Measurements from ENCODE around the gene SLC16A3.
A peak's percentile ranks its signal among the peaks of the same experiment; 100 is the strongest.

SLC16A3 gene

DNA sequence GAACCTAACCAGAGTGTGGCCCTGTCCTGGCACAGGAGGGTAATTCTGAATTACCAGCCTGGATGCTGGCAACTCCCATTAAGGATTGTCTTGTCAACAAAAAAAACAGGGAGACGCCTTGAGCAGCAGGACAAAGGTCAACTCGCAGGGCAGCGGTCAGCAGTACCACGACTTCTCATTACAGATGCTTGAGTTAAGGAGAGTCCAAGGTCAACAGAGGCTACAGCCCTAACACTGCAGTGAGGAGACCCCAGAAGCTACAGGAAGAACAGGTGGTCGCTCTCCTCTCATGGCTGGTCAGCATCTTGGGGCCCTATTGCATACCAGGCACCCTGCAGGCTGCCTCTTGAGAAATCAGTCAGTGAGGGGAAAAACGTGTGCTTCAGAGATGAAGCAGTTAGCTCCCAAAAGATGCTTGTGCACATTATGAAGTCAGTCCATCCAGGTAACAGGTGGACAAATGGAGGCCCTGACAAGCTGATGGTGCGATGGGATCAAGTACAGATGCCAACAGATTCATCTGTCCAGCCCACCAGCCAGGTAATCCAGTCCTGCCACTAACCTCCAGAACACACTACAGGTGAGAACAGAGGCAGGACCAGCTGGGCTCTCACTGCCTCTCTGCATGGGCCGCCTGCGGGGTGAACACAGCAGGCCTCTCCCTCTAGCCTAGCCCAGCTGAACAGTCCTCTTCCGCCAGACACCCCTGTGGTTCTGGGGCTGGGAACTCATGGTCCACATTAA is 40.5 kb downstream of the SLC16A3 start:
- DNase-seq (ENCODE audit: low read depth), result no peak

DNA sequence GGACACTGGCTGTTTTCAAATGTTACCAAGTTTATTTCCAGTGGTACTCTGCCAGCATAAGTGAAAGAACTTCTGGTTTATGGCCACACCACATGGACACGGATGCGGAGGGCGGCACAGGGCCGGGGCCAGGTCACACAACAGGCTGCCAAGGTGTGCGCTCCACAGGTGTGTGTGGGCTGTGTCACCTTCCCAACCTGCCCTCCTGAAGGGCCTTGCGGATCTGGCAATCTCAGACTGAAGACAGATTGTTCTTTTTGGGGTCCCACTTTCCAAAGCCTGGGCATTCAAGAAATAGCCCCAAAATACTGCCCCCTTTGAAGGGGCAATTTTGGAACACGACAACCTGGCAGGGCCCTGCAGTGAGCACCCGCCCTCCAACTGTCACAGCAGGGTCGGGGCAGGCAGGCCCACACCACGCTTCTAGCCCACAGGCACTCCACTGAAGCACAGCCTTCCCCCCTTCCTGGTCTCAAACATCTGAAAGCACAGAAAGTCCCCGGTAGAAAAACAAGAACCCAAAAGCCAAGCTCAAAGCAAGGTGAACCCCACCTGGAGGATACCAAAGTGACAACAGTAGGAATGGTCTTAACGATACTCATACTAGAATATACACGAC is 41.1 kb downstream of the SLC16A3 start:
- no peak for DNase-seq (ENCODE audit: low read depth)

DNA sequence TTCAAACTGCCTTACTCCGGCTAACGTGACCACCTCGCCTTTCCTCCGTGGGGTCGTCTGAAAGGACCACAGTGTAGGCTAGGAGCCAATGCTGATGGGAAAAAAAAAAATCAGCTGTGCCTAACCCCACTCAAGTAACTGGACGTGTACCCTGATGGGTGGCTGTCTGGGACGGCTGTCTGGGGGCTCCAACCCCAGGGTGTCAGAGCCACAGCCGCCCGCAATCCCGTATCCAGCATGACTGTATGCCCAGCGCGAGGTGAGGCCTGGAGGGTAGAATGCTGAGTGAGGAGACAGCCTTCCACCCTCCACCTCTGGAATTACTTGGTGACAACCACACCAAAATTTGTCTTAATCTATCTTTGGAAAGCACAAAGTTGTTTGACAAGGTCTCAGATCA is 41.8 kb downstream of the SLC16A3 start:
- DNase-seq (ENCODE audit: low read depth), result no peak

DNA sequence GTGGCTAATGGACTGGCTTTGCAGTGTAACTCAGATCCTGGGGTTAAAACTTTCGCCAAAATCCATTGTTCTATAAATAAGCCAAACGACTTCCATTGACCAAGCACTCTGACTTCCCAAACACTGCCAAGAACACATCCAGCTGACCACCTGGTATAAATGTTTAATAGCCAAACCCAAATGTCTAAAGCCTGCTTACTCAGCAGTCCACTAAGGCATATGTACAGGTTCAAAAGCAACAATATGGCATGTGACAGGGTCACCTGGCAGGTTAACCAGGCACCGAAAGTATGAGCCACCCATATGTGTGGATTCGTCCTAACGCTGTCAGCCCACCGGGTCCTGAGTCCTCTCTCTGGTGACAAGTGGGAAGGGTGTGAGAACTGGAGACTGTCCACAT is 42.6 kb downstream of the SLC16A3 start:
- DNase-seq (ENCODE audit: low read depth), result no peak

DNA sequence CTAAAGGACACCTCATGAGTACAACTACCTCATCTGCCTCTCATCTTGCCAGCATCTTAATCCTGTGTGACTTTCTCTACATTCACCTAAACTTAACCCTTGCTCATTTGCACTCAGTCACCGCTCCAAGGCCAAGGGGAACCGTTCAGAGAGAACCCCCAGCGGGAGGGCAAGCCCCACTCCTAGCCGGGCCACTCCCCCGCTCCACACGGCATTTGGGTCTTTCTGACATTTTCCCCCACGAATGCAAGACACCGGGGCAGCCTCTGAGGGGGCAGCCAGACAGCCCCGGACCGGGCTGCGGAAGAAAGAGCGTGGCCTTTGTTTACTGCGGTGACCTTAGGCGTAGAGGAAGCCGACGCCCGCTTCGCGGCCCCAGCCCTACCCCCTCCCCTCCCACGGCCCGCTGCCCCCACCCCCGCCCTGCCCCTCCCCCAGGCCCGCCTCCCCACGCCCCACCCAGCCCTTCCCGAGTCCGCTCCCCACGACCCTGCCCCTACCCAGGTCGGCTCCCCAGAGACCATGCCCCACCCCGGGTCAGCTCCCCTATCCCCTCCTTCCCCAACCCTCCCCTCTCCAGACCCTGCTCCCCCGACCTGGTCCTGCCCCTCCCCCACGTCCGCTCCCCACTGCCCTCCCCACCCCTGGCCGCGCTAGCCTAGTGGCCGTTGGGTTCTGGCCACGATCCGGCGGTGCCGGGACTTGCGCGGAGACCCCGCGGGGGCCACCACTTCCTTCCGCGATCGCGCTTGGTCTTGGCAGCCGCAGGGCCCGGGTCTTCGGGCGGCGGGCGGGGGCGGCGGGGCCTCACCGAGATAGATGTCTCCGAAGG is 43.9 kb downstream of the SLC16A3 start:
- DNase-seq (ENCODE audit: low read depth), result peak; percentile 31

DNA sequence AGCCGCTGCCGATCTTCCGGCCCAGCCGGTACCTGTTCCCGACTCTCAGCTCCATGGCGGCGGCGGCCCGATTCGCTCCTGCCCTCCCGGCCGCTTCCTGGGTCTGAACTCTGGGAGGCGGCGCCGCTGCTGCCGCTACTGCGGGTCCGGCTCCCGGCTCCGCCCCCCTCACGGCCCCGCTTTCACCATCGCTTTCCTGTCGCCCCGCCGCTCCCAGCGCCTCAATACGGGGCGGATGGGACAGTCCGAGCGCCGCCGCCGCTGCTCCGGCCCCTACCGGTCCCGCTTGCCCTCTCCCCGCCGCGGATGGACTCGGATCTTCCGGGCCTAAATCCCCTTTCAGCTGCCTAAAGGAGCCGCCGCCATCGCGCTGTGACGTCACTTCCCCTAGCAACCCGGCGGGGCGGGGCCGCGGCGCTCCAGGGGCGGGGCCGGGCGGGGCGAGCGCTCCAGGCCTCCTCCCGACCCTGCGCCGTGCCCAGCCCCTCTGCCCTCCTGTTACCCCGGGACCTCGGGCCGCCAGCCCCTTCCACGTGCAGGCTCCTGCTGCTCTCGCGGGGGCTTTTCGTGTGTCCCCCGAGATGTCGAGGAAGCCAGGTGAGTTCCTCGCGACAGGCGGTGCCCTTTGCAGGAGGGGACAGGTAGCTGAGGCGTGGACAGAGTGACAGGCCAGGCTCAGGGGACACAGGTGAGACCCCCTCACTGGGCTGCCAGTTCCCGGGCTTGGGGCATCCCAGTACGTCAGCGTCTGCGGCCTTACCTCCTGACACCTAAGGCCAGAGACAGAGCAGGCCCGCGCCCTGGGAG is 44.7 kb downstream of the SLC16A3 start, which contains the start of gene CSNK1D:
Gene CSNK1D (minus strand): TSS at position 374 of the 807 bp plus-strand sequence. CDS start 319 bp downstream, at position 55.
- DNase-seq (ENCODE audit: low read depth), result peak; percentile 91

DNA sequence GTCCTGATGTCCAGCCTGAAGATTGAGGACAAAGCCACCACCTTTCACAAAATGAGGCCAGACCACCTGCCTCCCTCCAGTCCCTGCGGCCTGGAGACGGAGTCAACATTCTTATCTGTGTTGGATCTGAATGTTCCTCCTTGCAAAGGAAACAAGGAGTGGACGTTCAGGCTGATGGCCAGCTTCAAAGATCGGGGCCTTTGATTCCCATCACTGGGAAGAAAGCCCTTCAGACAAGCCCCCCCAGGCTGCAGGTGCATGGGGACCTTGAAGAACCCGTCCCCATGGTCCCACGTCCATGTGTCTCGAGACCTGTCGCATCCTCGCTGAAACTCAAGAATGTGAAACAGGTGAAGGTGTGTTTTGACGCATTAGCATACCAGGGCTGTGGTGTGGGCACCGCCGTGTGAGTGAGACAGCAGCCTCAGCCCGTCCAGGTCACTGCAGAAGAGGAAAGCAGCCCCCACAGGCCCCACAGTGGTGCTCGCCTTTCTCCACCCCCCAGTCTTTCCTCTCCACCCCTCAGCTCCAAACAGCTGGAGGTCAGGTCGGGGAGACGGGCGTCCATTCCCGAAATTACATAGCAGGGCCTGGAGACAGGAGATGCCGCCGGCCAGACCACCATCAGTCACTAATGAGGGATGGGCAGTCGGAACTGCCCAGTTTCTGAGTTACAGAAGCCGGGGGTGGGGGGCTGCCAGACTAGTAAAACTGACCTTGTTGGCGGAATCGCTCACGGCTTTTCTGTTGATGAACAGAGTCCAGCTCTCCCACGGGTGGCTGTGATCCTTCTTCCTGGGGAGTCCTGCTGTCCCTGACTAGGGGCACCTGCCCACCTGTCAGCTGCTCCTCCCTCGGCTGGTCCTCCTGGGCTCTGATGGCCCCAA is 45.5 kb downstream of the SLC16A3 start:
- no peak for DNase-seq (ENCODE audit: low read depth)

DNA sequence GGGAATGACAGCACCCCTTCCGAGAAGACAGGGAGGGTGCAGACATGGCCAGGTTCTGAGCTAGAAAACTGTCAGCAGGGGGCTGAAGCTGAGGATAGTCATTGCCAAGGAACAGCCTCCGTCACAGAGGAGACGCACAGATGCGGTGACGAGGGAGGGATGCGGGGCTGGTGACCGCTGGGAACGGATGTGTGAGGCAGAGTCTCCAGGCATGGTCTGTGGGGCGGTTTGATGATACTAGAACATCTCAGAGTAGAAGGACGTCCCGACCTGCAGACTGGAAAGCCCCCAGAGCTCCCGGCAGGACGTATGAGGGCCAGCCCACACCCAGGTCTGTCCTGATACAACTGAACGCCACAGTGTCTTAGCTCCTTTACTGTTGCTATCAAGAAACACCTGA is 46.5 kb downstream of the SLC16A3 start:
- no peak for DNase-seq (ENCODE audit: low read depth)

DNA sequence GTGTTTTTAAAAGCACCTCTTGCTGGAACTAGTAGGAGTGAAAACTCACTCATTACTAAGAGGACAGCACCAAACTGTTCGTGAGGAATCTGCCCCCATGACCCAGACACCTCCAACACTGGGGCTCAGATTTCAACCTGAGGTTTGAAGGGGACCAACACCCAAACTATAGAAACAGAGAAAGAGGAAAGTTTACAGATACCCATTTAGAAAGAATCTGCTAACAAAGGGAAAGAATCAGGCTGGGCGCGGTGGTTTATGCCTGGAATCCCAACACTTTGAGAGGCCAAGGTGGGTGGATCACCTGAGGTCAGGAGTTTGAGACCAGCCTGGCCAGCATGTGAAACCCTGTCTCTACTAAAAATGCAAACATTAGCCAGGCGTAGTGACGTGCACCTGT is 48.1 kb downstream of the SLC16A3 start:
- no peak for DNase-seq (ENCODE audit: low read depth)

DNA sequence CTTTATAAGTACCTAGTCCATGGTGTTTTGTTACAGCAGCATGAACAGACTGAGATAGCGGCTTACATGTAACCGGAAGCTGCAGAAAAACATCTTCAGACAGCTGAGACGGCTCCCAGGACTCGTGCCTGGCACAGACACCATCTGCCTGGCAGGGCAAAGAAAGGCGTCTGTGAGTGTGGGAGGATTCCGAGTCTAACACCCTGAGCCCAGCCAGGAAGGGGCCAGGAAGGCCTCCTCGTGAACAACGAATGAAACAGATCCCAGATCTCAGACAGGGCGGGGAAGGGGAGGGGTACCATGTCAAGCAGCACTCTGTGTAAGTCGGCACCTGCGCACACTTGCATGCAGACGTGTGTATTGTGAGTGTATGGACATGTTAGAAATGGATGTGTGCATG is 49.0 kb downstream of the SLC16A3 start:
- DNase-seq (ENCODE audit: low read depth), result no peak

DNA sequence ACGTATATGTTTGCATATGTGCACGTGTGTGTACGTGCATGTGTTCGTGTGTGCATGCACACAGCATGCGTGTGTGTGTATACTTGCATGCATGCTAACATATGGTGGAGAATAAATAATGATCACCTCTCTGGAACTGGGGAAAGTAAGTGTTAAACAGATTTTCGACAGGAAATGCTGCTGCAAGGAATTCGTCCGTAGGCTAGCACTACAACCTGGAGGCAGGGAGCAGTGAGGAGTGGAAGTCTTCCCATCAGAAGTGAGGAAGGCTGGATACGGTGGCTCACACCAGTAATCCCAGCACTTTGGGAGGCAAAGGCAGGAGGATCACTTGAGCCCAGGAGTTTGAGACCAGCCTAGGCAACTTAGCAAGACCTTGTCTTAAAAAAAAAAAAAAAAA is 49.5 kb downstream of the SLC16A3 start:
- no peak for DNase-seq (ENCODE audit: low read depth)

DNA sequence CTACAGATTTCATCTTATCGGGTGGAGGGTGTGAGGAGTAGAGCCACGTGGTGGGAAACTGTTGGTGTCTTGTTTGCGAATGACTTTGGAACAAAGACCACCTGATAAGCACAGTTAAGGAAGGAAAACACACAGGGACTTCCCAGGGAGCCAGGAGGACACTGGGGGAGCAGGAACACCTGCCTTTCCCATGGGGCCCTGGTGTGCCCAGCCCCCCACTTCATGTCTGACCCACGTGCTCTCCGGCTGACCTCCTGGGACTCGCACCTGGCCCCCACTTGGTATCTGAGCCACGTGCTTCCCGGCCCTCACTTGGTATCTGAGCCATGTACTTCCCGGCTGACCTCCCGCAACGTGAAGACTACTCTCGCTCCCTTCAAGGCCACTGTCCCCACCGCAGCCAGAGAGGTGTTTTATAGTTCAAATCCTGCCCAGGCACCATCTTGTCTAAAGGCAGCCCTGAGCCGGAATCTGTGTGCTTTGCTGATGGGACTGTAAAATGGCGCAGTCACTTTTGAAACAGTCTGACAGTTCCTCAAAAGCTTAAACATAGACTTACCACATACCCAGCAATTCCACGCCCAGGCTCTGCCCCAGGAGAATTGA is 50.0 kb downstream of the SLC16A3 start:
- no peak for DNase-seq (ENCODE audit: low read depth)

DNA sequence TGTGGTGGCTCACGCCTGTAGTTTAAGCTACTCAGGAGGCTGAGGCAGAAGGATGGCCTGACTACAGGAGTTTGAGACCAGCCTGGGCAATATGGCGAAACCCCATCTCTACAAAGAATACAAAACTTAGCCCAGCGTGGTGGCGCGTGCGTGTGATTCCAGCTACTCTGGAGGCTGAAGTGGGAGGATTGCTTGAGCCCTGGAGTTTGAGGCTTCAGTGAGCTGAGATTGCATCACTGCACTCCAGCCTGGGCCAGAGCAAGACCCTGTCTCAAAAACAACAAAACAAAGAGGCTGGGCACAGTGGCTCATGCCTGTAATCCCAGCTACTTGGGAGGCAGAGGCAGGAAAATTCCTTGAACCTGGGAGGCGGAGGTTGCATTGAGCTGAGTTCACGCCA is 51.7 kb downstream of the SLC16A3 start:
- DNase-seq (ENCODE audit: low read depth), result no peak

DNA sequence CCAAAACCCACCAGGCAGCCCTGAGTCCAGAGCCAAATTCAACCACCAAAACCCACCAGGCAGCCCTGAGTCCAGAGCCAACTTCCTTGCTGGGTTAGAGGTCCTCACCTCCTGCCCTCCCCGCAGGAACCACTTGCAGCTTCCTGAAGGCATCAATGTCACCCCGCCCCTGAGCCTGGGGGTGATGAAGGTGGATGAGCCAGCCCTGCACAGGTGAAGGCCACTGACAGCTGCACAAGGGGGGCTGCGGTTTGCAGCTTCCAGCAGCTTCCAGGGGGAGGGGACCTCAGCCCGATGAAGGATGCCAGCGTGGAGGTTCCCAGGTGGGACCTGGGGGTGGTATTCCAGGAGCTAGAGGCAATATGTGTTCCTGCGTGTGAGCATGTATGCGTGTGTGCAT is 52.2 kb downstream of the SLC16A3 start:
- DNase-seq (ENCODE audit: low read depth), result no peak

DNA sequence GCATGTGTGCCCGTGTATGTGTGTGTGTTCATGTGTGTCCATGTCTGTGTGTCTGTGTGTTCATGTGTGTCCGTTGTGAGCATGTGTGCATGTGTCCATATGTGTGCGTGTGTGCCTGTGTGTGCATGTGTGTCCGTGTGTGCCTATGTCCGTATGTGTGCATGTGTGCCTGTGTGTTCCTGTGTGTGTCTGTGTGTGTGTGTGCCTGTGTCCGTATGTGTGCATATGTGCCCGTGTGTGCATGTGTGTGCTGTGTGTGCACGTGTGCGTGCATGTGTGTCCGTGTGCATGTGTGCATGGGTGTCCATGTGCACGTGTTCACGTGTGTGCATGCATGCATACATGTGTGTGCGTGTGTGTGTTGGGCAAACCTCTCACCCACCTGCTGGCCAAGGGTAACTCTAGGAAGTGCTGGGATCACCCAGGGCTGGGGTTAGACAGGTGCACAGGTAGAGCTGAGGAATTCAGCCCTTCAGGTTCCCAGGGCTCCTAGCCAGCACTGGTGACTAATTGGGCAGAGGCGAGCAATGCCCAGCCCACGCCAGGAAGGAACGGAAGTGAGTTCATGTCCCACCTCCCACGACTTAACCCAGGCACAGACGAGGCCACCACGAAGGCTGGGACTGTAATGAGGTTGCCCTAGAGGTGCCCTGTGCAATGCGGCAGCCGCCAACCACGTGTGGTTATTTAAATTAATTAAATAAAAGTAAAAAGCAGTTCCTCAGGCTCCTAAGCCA is 52.8 kb downstream of the SLC16A3 start:
- peak; percentile 43 for DNase-seq (ENCODE audit: low read depth)

DNA sequence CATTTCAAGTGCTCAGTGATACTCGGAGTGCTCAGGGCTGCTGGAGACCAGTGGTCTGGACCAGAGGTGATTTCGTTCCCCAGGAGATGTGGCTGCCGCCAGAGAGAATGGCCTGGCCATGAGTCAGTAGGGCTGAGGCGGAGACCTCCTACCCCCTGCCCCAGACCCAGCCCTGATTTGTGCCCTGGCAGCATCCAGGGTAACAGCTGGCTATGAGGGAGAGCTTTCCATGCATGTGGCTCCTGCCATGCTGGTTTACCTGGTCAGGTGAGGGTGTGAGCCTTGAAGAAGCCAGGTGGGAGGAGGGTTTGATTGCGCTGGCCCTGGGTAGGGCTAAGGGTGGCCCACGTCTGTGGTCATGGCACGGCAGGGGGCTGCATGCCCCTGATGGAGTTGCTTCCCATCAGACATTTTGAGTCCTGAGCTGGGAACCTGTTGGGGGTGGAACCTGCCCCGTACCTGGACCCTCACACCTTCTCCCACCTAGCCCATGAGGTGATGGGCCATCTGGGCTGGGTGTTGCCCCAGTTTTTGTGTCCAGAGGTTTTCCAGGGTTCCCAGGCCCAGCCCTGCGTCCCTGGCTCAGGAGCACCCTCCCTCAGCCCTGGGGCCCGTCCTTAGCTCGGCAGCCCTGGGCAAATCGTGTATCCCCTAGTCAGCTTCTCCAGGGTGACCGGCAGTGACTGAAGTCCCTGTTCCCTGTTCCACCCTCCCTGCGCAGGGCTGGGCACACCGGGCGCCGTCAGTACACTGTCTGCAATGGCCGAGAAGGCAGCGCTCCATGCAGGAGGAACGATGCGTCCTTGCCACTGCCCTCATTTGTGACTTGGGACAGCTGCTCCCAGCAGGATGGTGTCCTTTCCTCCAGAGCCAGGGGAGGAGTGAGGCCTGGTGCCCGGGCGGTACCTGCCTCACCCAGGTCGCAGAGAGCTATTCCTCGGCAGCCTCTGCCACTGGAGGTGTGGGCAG is 53.7 kb downstream of the SLC16A3 start:
- DNase-seq (ENCODE audit: low read depth), result no peak

DNA sequence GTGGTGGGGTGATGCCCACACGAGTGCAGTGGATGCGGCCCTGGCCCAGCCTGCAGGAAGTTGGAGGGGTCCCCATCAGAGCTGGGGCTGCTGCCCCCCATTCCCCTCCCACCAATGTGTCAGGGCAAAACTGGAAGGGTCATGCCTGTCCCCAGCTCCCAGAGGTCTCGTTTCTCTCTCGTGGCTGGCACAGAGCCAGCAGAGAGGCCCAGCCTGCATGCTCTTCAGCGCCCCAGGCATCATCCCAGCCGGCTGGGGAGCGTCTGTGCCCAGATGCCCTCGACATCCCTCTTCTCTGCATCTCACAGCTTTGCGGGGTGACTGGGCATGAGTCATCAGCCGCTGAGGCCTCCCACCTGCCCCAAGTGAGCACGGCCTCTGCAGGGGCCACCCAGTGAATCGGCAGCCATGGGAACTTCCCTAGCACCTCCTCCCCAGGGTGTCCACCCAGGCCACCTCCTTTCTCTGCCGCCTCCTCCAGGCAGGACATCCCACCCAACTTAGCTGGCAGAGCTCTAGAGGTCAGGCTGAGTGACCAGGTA is 54.4 kb downstream of the SLC16A3 start:
- peak; percentile 43 for DNase-seq (ENCODE audit: low read depth)

DNA sequence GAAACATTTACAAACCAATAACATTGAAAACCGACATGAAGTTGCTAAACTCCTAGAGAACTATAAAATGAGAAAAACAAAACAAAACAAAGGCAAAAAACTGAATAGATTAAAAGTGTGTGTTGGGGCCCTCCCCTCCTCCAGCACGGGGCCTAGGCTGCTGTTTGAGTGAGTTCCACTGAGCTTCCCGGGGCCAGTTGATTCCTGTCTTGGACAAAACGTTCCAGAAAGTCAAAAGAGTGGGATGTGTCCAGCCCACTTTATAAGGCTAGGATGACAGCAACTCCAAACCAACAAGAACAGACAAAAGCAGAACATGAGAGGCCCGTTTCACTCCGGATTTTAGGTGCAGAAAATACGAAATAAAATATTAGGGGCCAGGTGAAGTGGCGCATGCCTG is 56.3 kb downstream of the SLC16A3 start:
- DNase-seq (ENCODE audit: low read depth), result no peak
